ENCODE data around the gene EXOSC2.

The EXOSC2 gene

GRCh38 chr9:130710822-130711352, 17.3 kb downstream of the EXOSC2 start:
- no peak overlapping the region for H3K4me3 ChIP-seq (ENCODE audit: low read length)
- DNase-seq (ENCODE audit: low read depth): no peak
- TF ChIP-seq, protein P1, sequence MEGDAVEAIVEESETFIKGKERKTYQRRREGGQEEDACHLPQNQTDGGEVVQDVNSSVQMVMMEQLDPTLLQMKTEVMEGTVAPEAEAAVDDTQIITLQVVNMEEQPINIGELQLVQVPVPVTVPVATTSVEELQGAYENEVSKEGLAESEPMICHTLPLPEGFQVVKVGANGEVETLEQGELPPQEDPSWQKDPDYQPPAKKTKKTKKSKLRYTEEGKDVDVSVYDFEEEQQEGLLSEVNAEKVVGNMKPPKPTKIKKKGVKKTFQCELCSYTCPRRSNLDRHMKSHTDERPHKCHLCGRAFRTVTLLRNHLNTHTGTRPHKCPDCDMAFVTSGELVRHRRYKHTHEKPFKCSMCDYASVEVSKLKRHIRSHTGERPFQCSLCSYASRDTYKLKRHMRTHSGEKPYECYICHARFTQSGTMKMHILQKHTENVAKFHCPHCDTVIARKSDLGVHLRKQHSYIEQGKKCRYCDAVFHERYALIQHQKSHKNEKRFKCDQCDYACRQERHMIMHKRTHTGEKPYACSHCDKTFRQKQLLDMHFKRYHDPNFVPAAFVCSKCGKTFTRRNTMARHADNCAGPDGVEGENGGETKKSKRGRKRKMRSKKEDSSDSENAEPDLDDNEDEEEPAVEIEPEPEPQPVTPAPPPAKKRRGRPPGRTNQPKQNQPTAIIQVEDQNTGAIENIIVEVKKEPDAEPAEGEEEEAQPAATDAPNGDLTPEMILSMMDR (IDR thresholded peaks at IDR 0.05; ENCODE audit: insufficient read depth, low read depth, low read length, missing control alignments): no peak

DNA sequence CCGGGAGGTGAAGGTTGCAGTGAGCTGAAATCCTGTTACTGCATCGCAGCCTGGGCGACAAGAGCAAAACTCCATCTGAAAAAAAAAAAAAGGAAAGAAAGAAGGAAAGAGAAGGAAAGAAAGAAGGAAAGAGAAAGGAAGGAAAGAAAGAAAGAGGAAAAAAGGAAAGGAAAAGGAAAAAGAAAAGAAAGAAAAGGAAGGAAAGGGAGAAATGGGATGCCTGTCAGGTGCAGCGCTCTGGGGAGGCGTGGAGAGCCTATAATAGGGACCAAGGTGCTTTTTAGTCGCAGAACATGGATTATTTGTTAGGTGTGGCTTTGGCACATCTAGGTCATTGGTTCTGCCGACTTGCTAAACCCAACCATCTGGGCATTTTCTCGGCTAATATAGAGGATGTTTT, 17.9 kb downstream of the EXOSC2 start:
- TF ChIP-seq, protein P1 (IDR thresholded peaks at IDR 0.05; ENCODE audit: insufficient read depth, low read depth, low read length, missing control alignments): no peak
- no peak overlapping the region for H3K4me3 ChIP-seq (ENCODE audit: low read length)
- no peak for DNase-seq (ENCODE audit: low read depth)

DNA sequence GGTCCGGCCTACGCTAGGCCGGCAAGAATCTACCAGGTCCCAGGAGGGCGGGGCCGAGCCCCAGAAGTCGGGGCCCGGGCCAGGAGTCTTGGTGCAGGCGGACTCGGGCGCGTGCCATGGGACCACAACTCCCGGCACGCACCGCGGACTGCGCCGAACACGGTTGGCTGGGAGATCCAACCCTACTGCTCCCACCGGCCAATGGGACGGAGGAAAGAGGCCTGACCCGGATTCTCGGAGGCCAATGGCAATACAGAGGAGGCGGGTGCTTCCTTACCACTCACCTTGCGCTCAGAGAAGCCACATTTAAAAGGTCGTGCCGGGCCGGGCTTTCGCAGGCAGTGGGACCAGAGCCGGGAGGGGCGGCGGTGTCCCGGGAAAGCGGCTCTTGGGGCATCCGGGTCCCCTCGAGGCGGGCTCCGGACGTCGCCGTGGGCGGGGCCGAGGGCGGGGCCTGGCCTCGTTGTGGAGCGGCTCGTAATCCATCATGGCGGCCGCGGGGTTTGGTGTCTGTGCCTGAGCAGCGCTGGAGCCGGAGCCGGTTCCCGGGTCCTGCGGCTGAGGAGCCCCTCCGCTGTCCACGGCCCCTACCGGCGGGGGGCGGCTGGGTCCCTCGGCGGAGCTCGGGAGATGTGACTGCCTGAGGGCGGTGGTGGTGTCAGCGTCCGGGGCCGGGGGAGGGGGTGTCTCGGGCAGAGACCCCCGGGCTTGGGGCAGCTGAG, 19.1 kb downstream of the EXOSC2 start:
- H3K4me3 ChIP-seq (ENCODE audit: low read length): peak overlapping the region; percentile 78
- TF ChIP-seq, protein P1 (IDR thresholded peaks at IDR 0.05; ENCODE audit: insufficient read depth, low read depth, low read length, missing control alignments): no peak
- DNase-seq (ENCODE audit: low read depth): peak; percentile 99

DNA sequence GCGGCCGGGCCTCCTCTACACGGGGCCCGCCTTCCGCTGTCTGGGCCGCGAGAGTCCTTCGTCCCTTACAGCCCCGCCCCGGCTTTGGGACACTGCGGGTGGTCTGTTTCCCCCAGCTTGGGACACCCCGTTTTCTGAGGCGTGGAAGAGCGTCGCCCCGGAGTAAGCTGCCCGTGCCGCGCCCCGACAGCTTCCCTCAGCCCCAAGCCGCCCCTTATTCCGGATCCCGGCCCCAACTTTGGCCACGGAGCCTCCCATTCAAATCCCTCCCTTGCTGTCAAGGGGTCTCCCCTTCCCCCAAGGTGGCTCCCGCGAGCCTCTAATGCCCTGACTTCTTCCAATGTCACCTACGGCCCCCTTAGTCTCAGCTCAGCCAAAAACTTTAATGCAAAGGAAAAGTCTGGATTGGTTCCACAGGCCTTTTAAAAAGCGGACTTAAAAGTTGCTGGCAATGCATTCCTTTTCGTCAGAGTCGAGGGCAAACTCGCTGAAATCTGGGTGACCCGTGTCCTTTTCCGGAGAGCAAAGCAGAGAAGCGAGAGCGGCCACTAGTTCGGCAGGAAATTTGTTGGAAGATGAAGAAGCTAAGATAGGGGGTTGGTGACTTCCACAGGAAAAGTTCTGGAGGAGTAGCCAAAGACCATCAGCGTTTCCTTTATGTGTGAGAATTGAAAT, 19.8 kb downstream of the EXOSC2 start:
- TF ChIP-seq, protein P1 (IDR thresholded peaks at IDR 0.05; ENCODE audit: insufficient read depth, low read depth, low read length, missing control alignments): no peak
- peak overlapping the region; percentile 78 for H3K4me3 ChIP-seq (ENCODE audit: low read length)
- DNase-seq (ENCODE audit: low read depth): peak; percentile 23

DNA sequence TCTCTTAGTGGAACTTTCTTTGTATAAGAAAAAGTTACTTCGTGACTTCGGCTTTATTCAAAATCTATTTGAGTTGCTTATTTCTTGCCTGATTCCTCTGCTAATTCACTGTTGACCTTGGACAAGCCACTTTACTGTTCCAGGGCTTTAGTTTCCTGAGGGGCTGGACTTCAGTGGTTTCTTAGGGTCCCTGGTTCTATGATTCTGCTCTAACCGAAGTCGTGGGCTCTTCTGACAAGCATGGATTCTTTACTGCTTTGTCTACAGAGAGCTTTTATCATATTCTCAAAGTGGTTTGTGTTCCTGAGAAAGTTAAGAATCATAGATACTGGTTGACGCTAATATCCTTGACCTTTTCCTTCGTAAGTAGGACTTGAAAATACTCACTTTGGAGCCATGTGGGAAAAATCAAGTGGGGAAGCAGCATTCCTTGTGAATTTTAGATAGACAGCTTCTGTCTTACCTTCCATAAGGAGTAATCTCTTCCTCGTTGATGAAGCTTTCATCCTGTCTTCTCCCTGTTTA, 21.1 kb downstream of the EXOSC2 start:
- TF ChIP-seq, protein P1 (IDR thresholded peaks at IDR 0.05; ENCODE audit: insufficient read depth, low read depth, low read length, missing control alignments): no peak
- H3K4me3 ChIP-seq (ENCODE audit: low read length): peak overlapping the region; percentile 78
- DNase-seq (ENCODE audit: low read depth): no peak

DNA sequence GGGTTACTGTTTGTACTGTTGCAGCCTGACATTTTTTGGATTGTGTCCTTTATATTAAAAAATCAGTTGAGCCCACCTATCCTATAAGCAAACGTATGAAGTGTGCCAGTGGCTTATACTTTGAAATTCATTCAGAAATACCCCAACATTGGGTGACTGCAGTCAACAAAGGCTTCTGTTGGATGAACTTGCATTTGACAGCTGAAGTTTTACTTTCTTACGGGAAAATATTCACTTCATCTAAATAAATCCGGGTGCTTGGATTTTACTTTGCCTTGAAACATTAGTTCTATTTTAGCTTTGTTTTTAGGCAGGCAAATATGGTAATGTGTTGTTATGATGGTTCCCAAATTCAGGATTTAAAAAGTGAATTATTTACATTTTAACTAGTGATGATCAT, 21.7 kb downstream of the EXOSC2 start:
- peak overlapping the region; percentile 78 for H3K4me3 ChIP-seq (ENCODE audit: low read length)
- TF ChIP-seq, protein P1 (IDR thresholded peaks at IDR 0.05; ENCODE audit: insufficient read depth, low read depth, low read length, missing control alignments): no peak
- no peak for DNase-seq (ENCODE audit: low read depth)
